A549 (cell line): ENCODE results near the gene PRR5. TPM values are rescaled to one million over a fixed set of nuclear protein-coding genes. Genes with fewer than 3 reads are reported as not detected.
"Not testable (repeated sequence)": the region's sequence is repeated elsewhere in the genome, so short reads cannot be mapped to it uniquely, and the experiment has no call there.

Experiments used
- ATAC-seq, 2 experiments: fragments of 200-7000 bp in 1 of 2; fragments of >200 bp in 1 of 2; cut with Nextera tagmentation in 1 of 2; cut with Tn5 transposase in 1 of 2; 3 replicates each; pipeline versions ENCODE4 v1.8.0 to v1.9.1; 2018 to 2020; ENCODE audit warnings: mild to moderate bottlenecking in 1 of 2, moderate library complexity in 1 of 2
- CTCF ChIA-PET: fragments of 300-600 bp; sonication (Branson Sonifier 250); formaldehyde crosslinking; extraction: SDS; loops from one replicate; lab custom pipeline; 2021; ENCODE audit warnings: antibody characterized with exemption, inconsistent platforms; lab: Yijun Ruan, JAX
- POLR2A ChIA-PET: fragments of 350-600 bp; formaldehyde crosslinking; extraction: SDS; loops from one replicate; lab custom pipeline; 2021; ENCODE audit warnings: antibody characterized with exemption, inconsistent platforms; lab: Yijun Ruan, JAX
- DNase-seq, 2 experiments: peaks; one replicate each; pipeline versions ENCODE4 v3.0.0 to v3.0.0-alpha.2; 2011 to 2016; ENCODE audit warnings: low read depth in 1 of 2, low spot score in 1 of 2
- FAIRE-seq: peaks from 2 replicates; lab custom pipeline; 2011; peaks lifted over from hg19 to GRCh38; lab: Jason Lieb, UNC
- H3K27ac ChIP-seq, 2 experiments: fragments of >200 bp; sonication (Bioruptor Twin); formaldehyde crosslinking; 3 replicates each; pipeline ENCODE4 v1.5.1; 2016 to 2017
- H3K4me1 ChIP-seq: fragments of >200 bp; sonication (Bioruptor Twin); formaldehyde crosslinking; 3 replicates; pipeline ENCODE4 v1.6.1; 2016
- H3K4me2 ChIP-seq: fragments of >200 bp; sonication (Bioruptor Twin); formaldehyde crosslinking; 3 replicates; pipeline ENCODE4 v1.6.1; 2016
- H3K4me3 ChIP-seq: fragments of >200 bp; sonication (Bioruptor Twin); formaldehyde crosslinking; 3 replicates; pipeline ENCODE4 v1.5.1; 2016
- H3K9me3 ChIP-seq: fragments of >200 bp; sonication (Bioruptor Twin); formaldehyde crosslinking; 3 replicates; pipeline ENCODE4 v1.6.1; 2016
- EHF ChIP-seq: fragments of 250-450 bp; sonication (Bioruptor Pico); IDR thresholded peaks from 2 replicates; pipeline ENCODE4 v1.5.0; 2020; ENCODE audit warnings: mild to moderate bottlenecking
- FOSB ChIP-seq: fragments of 250-450 bp; sonication (Bioruptor Pico); IDR thresholded peaks from 2 replicates; pipeline ENCODE4 v1.5.0; 2020; ENCODE audit warnings: mild to moderate bottlenecking, moderate library complexity
- FOSL2 ChIP-seq, 2 experiments: fragments of 450-650 bp in 1 of 2; fragments of >200 bp in 1 of 2; sonication (Bioruptor Twin) in 1 of 2; formaldehyde crosslinking; IDR thresholded peaks; 2 replicates each; pipeline versions ENCODE4 v1.5.0 to v1.6.1; 2016 to 2020; ENCODE audit warnings: mild to moderate bottlenecking in 1 of 2, moderate library complexity in 1 of 2
- FOXS1 ChIP-seq: fragments of 250-450 bp; sonication (Bioruptor Pico); IDR thresholded peaks from 2 replicates; pipeline ENCODE4 v1.5.0; 2020; ENCODE audit warnings: mild to moderate bottlenecking, moderate library complexity
- HOXB5 ChIP-seq: fragments of 250-450 bp; sonication (Bioruptor Pico); IDR thresholded peaks from 2 replicates; pipeline ENCODE4 v1.5.0; 2020; ENCODE audit warnings: mild to moderate bottlenecking, moderate library complexity
- JUNB ChIP-seq: fragments of >200 bp; sonication (Bioruptor Twin); formaldehyde crosslinking; IDR thresholded peaks from 2 replicates; pipeline ENCODE4 v1.6.1; 2016
- KDM5A ChIP-seq: fragments of 200-600 bp; sonication (generic); IDR thresholded peaks from 2 replicates; pipeline ENCODE4 v1.6.1; 2016; ENCODE audit warnings: antibody characterized with exemption, mild to moderate bottlenecking
- NR3C1 ChIP-seq: fragments of >200 bp; sonication (Bioruptor Twin); formaldehyde crosslinking; IDR thresholded peaks from 3 replicates; pipeline ENCODE4 v1.6.1; 2017
- RARB ChIP-seq: fragments of 250-450 bp; sonication (Bioruptor Pico); IDR thresholded peaks from 2 replicates; pipeline ENCODE4 v1.8.0; 2021; ENCODE audit warnings: mild to moderate bottlenecking, moderate library complexity
- SMC3 ChIP-seq: fragments of >200 bp; sonication (Bioruptor Twin); formaldehyde crosslinking; IDR thresholded peaks from 3 replicates; pipeline ENCODE4 v1.6.1; 2018; ENCODE audit warnings: inconsistent platforms
- SREBF2 ChIP-seq: fragments of 450-650 bp; IDR thresholded peaks from 2 replicates; pipeline ENCODE4 v1.6.1; 2014; ENCODE audit warnings: mild to moderate bottlenecking, moderate library complexity
- TP53 ChIP-seq: fragments of 250-450 bp; sonication (Bioruptor Pico); IDR thresholded peaks from 2 replicates; pipeline ENCODE4 v1.5.0; 2021; ENCODE audit warnings: mild to moderate bottlenecking, moderate library complexity
- ZC3H11A ChIP-seq: fragments of 450-650 bp; IDR thresholded peaks from 2 replicates; pipeline ENCODE4 v1.6.1; 2014; ENCODE audit warnings: antibody characterized with exemption, mild to moderate bottlenecking
- WGBS: methylation state at CpG from one replicate; pipeline ENCODE4 v1.1.6; 2017; ENCODE audit errors: missing lambda C conversion rate; 5-methylcytosine and 5-hydroxymethylcytosine counted together
- polyA plus RNA-seq, 4 experiments: library from polyadenylated mRNA; depleted of rRNA in 3 of 4; stranded (reverse); fragments of >200 nt; fragmentation: RNase III in 1 of 4; extraction: RNeasy Plus Mini Kit Qiagen cat#74134 plus additional on column Dnase treatment in 1 of 4; gene quantifications; 2 replicates in 3 of 4; 3 replicates in 1 of 4; pipeline ENCODE4 v1.2.3, GENCODE V29; 2011 to 2017
- TF ChIP-seq, protein P1 (sequence below): fragments of >200 bp; sonication (Bioruptor Twin); formaldehyde crosslinking; IDR thresholded peaks from 3 replicates; pipeline ENCODE4 v1.6.1; 2016
- TF ChIP-seq, protein P2 (sequence below): fragments of >200 bp; sonication (Bioruptor Twin); formaldehyde crosslinking; IDR thresholded peaks from 3 replicates; pipeline ENCODE4 v1.5.1; 2016
- TF ChIP-seq, protein P3 (sequence below): fragments of 250-450 bp; sonication (Bioruptor Pico); IDR thresholded peaks from 2 replicates; pipeline ENCODE4 v1.5.0; 2020; ENCODE audit warnings: low read depth, mild to moderate bottlenecking, moderate library complexity
- TF ChIP-seq, protein P4 (sequence below): IDR thresholded peaks from 2 replicates; pipeline ENCODE4 v1.6.1; 2012; ENCODE audit warnings: low read depth, borderline replicate concordance

The PRR5 gene
- polyA plus RNA-seq, 2 of the 4 experiments (the other 2 are of a cell fraction) = 7.1 to 19.5 TPM

DNA sequence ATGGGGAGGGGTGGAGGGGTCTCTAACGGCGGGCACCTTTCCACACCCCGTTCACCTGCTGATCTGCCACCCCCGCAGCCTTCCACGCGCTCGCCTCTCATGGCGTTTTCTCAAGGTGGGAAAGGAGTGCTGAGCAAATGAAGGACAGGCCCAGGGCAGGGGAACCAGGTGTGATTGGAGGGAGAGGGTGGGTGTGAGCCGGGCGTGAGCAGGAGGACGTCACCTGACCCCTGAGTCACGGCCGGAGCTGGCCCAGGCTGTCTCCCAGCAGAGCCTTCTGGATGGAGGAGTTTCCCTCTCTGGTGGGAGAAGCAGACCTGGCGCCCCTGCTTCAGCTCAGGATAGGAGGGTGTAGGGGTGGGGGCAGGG lies 36.3 kb downstream of the PRR5 start:
- H3K9me3 ChIP-seq = no peaks in the 10 kb centered on the region
- POLR2A ChIA-PET = no interaction called here
- H3K4me2 ChIP-seq = no peak overlapping the region
- peaks cover 20% of the 10 kb centered on the region for H3K4me1 ChIP-seq
- DNase-seq = no peak
- 78% methylated on average over 14 of the region's 14 CpGs for WGBS
- no peak for TF ChIP-seq FOXS1 (CRISPR knock-in tag)
- TF ChIP-seq, protein P1, sequence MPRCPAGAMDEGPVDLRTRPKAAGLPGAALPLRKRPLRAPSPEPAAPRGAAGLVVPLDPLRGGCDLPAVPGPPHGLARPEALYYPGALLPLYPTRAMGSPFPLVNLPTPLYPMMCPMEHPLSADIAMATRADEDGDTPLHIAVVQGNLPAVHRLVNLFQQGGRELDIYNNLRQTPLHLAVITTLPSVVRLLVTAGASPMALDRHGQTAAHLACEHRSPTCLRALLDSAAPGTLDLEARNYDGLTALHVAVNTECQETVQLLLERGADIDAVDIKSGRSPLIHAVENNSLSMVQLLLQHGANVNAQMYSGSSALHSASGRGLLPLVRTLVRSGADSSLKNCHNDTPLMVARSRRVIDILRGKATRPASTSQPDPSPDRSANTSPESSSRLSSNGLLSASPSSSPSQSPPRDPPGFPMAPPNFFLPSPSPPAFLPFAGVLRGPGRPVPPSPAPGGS = no peak
- TF ChIP-seq HOXB5 (CRISPR knock-in tag) = no peak
- no peak for TF ChIP-seq TP53 (CRISPR knock-in tag)
- no peak for TF ChIP-seq SREBF2
- TF ChIP-seq, protein P2, sequence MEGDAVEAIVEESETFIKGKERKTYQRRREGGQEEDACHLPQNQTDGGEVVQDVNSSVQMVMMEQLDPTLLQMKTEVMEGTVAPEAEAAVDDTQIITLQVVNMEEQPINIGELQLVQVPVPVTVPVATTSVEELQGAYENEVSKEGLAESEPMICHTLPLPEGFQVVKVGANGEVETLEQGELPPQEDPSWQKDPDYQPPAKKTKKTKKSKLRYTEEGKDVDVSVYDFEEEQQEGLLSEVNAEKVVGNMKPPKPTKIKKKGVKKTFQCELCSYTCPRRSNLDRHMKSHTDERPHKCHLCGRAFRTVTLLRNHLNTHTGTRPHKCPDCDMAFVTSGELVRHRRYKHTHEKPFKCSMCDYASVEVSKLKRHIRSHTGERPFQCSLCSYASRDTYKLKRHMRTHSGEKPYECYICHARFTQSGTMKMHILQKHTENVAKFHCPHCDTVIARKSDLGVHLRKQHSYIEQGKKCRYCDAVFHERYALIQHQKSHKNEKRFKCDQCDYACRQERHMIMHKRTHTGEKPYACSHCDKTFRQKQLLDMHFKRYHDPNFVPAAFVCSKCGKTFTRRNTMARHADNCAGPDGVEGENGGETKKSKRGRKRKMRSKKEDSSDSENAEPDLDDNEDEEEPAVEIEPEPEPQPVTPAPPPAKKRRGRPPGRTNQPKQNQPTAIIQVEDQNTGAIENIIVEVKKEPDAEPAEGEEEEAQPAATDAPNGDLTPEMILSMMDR = no peak
- TF ChIP-seq, protein P3, sequence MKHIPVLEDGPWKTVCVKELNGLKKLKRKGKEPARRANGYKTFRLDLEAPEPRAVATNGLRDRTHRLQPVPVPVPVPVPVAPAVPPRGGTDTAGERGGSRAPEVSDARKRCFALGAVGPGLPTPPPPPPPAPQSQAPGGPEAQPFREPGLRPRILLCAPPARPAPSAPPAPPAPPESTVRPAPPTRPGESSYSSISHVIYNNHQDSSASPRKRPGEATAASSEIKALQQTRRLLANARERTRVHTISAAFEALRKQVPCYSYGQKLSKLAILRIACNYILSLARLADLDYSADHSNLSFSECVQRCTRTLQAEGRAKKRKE (CRISPR knock-in tag) = no peak
- TF ChIP-seq JUNB = no peak
- no peak overlapping the region for H3K4me3 ChIP-seq
- ATAC-seq = peak in 1 of 2 experiments; percentile 9; a peak in 2 of 6 replicates
- CTCF ChIA-PET = interaction anchor here (0.6 to 1.2 kb wide), 2 partner anchors 40 to 42 kb away, joined by 3 read pairs; no protein-coding TSS in a partner anchor
- 0 out of 6 replicates have a peak overlapping the region, but pooled peaks of 1 of the 2 experiments have one; percentile 67 for H3K27ac ChIP-seq
- FAIRE-seq = no peak

DNA sequence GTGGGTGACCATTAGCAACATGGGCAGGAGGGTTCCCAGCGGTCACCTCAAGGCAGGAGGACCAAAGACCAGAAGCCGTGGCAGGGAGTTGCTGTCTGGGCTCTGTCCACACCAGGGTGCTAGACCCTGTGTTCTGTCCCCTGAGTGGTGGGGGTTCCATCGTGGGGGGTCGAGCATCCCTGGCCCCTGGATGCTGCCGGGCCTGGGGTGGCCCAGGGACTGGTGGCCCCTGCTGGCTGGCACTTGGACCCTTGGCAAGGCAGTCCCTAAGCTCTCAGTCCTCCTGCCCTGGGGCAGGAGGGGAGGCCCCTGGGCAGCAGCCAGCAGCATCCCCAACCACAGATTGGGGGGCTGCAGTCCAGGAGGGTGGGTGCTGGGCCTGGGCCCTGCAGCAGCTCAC lies 37.0 kb downstream of the PRR5 start:
- Histone ChIP-seq H3K9me3 (no peaks in the 10 kb centered on the region), H3K4me1 (peaks cover 20% of the 10 kb centered on the region), H3K4me3 (no peak overlapping the region), H3K27ac (peak overlapping the region in 1 of 2 experiments; percentile 67; a peak in 3 of 6 replicates), H3K4me2 (peak overlapping the region; percentile 30)
- no CpG with 5 or more reads among the region's 5 CpGs for WGBS
- DNase-seq = no peak
- no peak for FAIRE-seq
- POLR2A ChIA-PET = no interaction called here
- CTCF ChIA-PET = interaction anchor here (1.2 kb wide), 1 partner anchor 42 kb away, joined by 3 read pairs; no protein-coding TSS in a partner anchor
- ATAC-seq = no peak; a peak in 1 of 6 replicates
- TF ChIP-seq FOSB (CRISPR knock-in tag) = no peak
- TF ChIP-seq, protein P4, sequence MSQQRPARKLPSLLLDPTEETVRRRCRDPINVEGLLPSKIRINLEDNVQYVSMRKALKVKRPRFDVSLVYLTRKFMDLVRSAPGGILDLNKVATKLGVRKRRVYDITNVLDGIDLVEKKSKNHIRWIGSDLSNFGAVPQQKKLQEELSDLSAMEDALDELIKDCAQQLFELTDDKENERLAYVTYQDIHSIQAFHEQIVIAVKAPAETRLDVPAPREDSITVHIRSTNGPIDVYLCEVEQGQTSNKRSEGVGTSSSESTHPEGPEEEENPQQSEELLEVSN = no peak
- no peak for TF ChIP-seq SMC3
- TF ChIP-seq ZC3H11A = no peak
- TF ChIP-seq KDM5A = no peak
- no peak for TF ChIP-seq RARB (CRISPR knock-in tag)
- TF ChIP-seq NR3C1 = no peak
- no peak for TF ChIP-seq EHF (CRISPR knock-in tag)

DNA sequence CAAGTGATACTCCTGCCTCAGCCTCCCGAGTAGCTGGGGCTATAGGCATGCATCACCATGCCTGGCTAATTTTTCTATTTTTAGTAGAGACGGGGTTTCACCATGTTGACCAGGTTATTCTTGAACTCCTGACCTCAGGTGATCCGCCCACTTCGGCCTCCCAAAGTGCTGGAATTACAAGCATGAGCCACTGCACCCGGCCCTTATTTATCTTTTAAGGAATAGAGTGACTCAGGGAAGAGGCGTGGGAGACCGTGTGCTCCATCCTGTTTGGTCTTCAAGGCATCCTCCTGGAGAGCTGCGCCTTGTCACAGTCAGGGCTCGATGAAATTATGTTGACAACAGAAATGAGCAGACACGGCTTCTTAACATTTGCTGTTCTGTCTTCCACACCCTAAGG lies 37.7 kb downstream of the PRR5 start:
- not testable (repeated sequence) for H3K4me3 ChIP-seq; TF ChIP-seq FOSL2 (IDR thresholded peaks at IDR 0.05)
- WGBS = 9% methylated on average over 10 of the region's 10 CpGs
- H3K27ac ChIP-seq = peak overlapping the region in 1 of 2 experiments; percentile 67; a peak in 3 of 6 replicates
- TF ChIP-seq FOSL2 (CRISPR knock-in tag; IDR thresholded peaks at IDR 0.05) = peak; percentile 45; the same call in 1 of the 2 replicates
- TF ChIP-seq, all 56 proteins: peak for 1; not testable (repeated sequence) for 55
- H3K4me1 ChIP-seq = peaks cover 20% of the 10 kb centered on the region
- peak; percentile 67 to 70; a peak in 5 of 6 replicates for ATAC-seq
- CTCF ChIA-PET = interaction anchor here (0.7 kb wide), 1 partner anchor 46 kb away, joined by 3 read pairs; no protein-coding TSS in a partner anchor
- FAIRE-seq, POLR2A ChIA-PET, H3K9me3 ChIP-seq: not testable (repeated sequence)
- peak; percentile 28 to 79 for DNase-seq
- H3K4me2 ChIP-seq = peak overlapping the region; percentile 30
